GM21423 (cell line): ENCODE data around the gene DLG2.
"Not testable (repeated sequence)": the region's sequence is repeated elsewhere in the genome, so short reads cannot be mapped to it uniquely, and the experiment has no call there.

Experiments used
- ATAC-seq: cut with Tn5 transposase; IDR thresholded peaks from one replicate; pipeline ENCODE4 v1.9.1; 2021; ENCODE audit warnings: mild to moderate bottlenecking, moderate library complexity; ENCODE audit not compliant: unreplicated experiment

Gene DLG2

DNA sequence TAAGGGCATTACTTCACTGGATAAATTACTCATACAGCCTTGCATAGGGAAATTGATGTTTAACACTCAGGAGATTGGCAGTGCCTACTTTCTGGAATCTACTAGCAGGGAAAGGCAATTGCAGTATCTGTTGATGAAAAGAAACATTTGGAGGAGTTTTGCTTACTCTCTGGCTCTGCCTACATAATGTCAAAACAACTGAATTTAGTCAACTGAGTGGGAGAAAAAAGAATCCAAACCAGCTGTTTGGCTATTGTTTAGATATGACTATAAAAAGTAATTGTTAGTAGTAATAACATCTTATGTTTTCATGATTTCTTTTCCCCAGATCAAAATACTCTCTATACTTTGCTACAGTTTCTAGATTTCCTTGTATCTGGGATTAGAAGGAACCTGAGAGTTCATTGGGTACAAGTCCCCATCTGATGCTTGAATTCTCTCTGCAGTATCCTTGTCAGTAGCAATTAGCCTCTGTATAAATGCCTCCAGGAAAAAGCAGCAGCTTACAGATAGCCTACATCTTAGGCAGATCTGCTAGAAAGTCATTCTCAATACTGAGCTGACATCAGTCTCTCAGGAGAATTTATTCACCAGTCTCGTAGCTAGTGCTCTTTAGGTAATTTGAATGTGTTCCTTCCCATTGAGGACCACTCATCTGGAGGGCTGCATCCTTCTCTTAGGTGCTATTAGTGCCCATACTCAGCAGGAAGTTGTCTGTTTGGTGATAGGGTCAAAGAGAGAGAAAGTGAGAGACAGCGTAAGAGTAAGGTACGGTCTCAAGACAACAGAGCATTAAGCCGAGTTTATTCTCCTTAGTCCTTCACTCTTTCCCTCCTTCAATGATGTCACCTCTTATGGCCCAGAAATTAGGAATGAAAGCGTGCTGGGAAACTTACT lies 2155.1 kb downstream of the DLG2 start:
- ATAC-seq = no peak

GRCh38 chr11:83467837-83468236 lies 2159.3 kb downstream of the DLG2 start:
- no peak for ATAC-seq

DNA sequence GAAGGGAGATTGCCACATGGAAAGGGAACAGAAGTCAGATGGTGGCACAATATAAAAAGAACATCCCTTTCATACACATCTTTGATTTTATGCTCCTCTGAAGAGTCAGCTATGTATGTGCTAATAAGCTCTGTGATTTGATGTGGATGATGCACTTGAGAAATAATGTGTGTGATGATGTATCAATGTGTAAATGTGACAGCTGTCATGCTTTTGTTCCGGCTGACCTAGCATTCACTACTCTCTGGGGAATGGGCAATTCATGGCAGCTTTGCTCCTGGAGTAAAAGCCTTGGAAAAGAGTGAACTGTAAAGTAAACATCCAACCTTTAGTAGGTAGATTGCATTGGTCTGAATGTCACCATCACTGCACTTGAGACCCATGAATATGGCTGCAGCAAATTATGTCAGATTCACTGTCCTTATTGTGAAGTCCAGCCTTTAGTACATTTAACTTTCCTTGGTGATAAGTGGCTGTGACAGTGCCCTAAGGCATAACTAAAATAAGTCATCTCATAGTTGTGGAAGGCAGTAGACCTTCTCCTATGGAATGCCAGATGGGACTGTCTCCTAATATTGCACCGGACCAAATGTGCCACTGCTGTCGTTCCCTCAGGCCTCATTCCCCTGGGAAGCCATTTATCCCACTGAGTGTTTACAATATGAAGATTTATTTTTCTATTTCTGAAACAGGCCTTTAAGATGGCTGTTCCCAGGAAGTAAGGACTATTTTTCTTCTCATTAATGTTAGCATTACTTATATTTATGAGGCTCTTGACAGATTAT lies 2162.8 kb downstream of the DLG2 start:
- ATAC-seq = no peak

- no peak for ATAC-seq
Observed at GRCh38 chr11:83459798-83460197, 2167.3 kb downstream of the DLG2 start.

DNA sequence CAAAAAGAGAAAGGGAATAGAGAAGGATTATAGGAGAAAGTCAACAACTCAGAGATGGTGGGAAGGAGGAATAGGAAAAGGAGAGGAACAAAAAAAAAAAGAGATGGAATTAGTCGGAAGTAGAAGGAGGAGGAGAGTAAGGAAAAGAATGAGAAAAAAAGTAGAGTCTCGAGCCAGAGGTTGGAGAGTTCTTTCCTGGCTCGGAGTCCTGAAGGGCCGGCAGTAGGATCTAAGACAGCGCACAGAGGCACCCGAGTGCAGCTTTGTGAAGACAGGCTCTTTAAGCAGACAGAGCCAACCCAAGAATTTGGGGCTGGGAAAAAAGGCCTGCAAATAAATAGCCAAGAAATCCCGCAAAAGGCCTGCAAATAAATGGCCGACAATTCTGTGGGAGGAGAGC lies 2170.6 kb downstream of the DLG2 start:
- ATAC-seq = no peak

GRCh38 chr11:83456075-83456474 lies 2171.1 kb downstream of the DLG2 start:
- no peak for ATAC-seq

DNA sequence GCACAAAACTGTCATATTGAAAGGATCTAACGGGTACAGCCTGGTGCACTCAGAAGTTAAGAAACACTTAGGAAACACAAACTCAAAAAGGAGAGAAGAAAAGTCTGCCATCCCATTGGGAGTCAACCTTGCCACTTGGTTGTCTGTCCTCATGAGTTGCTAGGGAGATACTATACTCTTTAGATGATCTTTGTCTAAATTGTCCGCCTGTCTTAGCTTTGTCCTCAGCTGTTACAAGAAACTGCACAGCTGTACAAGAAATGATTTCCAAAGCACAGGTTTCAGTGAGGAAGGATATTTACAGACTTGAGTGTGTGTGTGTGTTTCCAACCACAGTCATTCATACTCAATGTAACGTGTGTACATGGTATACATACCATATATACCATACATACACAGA lies 2171.8 kb downstream of the DLG2 start:
- no peak for ATAC-seq

GRCh38 chr11:83454674-83455073 lies 2172.5 kb downstream of the DLG2 start:
- no peak for ATAC-seq

DNA sequence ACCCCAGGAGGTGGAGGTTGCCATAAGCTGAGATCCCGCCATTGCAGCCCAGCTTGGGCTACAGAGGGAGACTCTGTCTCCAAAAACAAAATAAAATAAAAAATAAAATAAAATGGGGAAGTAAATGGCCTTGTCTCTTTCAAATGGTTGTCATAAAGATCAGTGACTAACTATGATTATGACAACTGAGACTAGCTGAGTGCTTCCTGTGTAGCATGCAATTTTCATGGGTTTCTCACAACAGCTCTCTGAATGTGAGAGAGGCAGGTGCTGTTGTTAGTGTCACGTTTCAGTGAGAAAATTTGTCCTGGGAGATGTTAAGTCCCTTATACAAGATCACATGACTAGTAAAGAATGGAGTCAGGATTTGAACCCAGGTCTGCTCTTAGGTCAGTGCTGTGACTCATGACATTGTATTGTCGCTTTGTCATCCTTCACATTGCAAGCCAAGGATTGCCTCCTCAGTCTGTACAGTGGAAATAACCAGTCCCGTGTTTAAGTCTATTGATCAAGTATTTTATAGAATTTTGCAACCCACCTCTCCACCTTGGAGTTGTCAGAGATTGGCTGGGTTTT lies 2177.7 kb downstream of the DLG2 start:
- ATAC-seq = no peak

GRCh38 chr11:83448686-83449085 lies 2178.5 kb downstream of the DLG2 start:
- no peak for ATAC-seq

DNA sequence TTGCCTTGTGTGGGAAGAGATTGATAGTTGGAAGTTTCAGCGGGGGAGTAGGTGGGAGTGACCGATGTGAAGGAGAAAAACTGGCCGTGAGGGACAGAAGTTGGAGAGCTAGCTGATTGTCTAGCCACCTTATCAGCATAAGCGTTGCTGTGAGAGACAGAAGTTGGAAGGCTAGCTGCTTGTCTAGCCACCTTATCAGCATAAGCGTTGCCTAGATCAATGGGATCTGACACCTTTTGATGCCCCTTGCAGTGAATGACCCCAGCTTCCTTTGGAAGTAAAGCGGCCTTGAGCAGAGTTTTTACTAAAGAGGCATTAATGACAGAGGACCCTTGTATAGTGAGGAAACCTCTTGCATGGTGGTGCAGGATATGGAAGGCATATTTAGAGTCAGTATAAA lies 2183.3 kb downstream of the DLG2 start:
- not testable (repeated sequence) for ATAC-seq

- no peak for ATAC-seq
Observed at GRCh38 chr11:83441601-83442000, 2185.5 kb downstream of the DLG2 start.

GRCh38 chr11:83441171-83441570 lies 2186.0 kb downstream of the DLG2 start:
- no peak for ATAC-seq

DNA sequence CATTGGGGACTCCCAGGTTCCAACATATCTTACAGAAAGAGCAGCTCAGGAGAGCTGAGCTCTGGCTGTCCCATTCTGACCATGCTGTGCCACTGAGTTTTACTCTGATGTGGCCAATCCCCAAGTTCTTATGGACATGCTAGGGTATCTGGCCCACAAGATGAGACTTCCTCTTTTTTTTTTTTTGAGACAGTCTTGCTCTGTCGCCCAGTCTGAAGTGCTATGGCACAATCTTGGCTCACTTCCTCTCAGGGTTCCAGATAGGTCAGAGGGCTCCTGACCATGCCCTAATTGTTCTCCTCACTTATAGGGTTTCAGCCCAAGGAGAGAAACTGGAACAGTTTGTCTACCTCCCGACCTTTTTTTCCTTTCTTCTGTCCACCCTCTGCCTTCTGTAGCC lies 2188.7 kb downstream of the DLG2 start:
- ATAC-seq = no peak

DNA sequence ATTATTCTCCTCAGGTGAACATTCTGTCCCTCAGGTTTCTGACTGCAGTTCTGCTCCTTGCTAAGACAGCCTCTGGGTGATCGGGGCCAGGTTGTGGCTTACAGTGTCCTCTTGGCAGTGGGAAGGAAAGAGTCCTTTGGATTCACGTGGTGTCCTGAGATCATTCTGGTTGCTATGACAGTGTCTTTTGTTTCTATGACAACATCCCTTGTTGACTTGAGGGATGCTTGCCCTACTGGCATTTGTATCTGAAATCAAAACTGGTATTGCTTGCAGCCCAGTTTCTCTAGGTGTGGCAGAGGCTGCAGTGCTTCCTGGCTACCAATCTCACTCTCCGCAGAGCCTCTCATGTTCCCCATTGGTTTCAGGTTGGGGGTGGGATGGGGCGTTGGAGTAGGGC lies 2189.2 kb downstream of the DLG2 start:
- no peak for ATAC-seq

DNA sequence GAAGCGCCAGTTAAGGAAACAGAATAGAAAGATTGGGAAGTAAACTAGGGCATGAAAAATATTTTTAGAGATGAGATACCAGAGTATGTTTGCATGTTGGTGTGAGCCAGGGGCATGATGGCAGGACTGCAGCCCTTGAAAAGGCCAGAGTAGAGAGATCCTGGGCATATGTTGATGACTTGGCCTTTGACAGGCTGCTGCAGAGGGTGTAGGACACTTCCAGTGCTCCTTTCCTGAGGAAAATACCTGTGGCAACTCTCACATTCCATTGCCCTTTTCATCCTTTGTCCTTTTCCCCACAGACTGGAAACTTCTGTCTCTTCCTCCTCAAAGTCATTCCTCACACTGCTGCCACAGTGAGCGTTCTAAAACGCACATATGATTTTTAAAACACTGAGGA lies 2190.3 kb downstream of the DLG2 start:
- ATAC-seq = no peak

- not testable (repeated sequence) for ATAC-seq
Observed at GRCh38 chr11:83434812-83435211, 2192.3 kb downstream of the DLG2 start.

GRCh38 chr11:83427943-83428342 lies 2199.2 kb downstream of the DLG2 start:
- no peak for ATAC-seq

DNA sequence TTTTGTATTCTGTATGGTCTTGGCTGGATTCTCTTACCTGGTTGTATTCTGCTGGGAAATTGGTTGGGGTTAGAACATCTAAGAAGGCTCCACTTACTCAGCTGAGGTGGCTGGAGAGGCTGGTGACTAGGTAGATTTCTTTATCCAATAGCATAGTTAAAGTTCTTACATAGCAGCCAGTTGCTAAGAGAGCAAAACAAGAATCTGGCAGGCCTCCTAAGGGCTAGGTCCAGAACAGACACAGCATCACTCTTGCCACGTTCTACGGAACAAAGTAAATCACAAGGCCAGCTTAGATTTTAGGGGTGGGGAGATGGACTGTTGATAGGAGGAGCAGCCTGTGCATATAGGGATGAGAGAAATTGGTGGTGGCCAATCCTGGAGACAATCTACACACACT lies 2199.6 kb downstream of the DLG2 start:
- ATAC-seq = no peak

DNA sequence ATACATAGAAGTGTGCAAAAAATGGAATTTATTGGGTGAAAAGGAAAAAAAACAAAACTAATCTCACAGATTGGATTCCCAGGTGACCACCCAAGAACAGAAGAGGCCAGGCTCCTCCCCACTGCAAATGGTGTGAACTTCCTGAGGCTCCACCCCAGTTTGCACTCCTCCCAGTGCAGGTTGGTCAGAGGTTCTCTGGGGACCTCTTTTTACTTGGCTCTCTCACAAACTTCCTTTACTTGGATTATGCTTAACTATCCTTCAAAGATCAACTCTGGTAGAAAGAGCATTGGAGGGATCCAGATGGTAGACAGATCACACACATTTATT lies 2202.0 kb downstream of the DLG2 start:
- ATAC-seq = no peak

DNA sequence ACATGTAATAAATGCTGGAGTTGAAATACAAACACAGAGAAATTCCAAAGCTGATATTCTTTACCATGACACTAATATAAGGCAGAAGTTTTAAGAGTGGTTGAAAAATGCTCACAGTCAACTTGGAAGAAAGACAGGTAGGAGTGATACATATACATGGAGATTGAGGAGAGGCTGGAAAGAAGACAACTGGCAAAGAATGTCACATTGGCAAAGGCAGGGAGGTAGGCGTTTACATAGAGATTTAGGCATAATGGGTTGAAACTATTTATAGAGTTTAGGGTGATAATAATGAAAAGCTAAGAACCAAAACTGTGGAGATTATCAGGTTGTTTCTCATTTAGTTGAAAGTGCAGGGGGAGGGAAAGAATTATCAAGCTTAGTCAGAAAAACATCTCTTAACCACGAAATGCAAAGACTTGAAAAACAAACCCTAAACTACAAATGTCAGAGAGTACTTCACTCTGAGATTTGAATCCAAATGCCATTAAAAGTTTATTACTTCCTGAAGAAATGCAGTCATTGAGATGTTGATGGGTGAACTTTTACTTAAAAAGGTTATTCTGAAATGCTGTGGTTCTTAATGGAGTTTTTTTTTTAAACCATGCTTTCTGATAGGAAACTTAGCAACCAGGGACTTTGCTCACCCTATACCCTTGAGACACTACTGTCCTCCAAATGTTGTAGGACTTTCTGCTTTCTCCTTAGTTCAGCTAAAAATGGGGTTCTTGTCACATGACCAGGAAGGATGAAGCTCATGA lies 2202.6 kb downstream of the DLG2 start:
- ATAC-seq = no peak
